CD4-positive, alpha-beta T cell treated with Interleukin-1 beta for 1 hour (primary cell): Measurements from ENCODE around the gene EXOSC10.
A peak's percentile ranks its signal among the peaks of the same experiment; 100 is the strongest.
"Not testable (repeated sequence)": the region's sequence is repeated elsewhere in the genome, so short reads cannot be mapped to it uniquely, and the experiment has no call there.

Source experiments
- DNase-seq, 2 donors: peaks; one replicate each; pipeline ENCODE4 v3.0.0-alpha.2; 2020 to 2022

The EXOSC10 gene

DNA sequence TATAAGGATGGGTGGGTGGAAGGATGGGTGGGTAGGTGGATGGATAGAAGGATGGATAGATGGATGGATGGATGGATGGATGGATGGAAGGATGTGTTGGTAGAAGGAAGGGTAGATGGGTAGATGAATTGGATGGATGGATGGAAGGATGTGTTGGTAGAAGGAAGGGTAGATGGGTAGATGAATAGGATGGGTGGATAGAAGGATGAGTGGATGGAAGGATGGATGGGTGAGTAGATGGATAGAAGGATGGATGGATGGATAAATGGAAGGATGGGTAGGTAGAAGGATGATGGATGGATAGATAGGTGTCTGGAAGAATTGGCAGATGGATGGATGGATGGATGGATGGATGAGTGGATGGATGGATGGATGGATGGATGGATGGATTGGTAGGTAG is 58.6 kb downstream of the EXOSC10 start:
- DNase-seq, result no peak

DNA sequence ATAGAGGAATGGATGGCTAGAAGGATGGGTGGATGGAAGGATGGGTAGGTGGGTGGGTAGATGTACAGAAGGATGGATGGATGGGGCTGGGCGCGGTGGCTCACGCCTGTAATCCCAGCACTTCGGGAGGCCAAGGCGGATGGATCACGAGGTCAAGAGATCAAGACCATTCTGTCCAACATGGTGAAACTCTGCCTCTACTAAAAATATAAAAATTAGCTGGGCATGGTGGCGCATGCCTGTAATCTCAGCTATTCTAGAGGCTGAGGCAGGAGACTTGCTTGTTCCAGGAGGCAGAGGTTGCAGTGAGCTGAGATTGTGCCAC is 59.6 kb downstream of the EXOSC10 start:
- DNase-seq, result not testable (repeated sequence)

DNA sequence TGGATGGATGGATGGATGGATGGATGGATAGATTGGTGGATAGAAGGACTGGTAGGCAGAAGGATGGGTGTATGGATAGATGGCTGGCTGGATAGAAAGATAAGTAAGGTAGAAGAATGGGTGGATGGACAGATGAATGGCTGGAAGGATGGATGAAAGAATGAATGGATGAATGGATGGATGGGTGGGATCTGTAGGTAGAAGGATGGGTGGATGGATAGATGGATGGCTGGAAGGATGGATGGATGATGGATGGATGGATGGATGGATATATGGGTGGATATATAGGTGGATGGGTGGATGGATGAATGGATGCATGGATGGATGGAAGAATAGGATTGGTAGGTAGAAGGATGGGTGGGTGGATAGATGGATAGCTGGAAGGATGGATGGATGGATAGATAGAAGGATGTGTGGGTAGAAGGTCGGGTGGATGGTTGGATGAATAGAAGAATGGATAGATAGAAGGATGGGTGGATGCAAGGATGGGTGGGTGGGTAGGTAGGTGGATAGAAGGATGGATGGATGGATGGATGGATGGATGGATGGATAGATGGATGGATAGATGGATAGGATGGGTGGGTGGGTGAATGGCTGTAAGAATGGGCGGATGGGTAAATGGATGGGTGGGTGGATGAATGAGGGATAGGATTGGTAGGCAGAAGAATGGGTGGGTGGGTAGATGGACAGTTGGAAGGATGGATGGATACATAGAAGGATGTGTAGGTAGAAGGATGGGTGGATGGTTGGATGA is 60.1 kb downstream of the EXOSC10 start:
- DNase-seq, result no peak

DNA sequence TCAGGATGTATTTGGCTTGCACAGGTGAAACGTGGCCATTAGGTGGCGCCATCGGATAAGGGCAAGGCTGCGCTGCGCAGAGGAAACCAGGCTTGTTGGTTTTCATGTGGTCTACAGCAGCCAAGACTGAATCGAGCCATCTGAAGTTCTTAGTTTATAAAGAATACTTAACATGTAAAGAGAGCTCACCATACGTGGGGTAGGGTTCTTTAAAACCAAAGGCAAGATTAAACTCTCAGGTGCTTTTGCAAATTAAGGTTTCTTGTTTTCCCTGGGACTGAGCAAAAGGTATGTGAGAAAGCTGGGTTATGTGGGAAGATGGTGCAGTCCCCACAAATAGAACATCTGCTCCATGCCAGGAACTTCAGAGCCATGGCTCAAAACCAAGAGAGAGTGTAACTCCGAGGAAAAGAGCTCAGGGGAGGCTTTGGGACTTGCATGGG is 61.9 kb downstream of the EXOSC10 start:
- DNase-seq, result peak; percentile 86 to 89

DNA sequence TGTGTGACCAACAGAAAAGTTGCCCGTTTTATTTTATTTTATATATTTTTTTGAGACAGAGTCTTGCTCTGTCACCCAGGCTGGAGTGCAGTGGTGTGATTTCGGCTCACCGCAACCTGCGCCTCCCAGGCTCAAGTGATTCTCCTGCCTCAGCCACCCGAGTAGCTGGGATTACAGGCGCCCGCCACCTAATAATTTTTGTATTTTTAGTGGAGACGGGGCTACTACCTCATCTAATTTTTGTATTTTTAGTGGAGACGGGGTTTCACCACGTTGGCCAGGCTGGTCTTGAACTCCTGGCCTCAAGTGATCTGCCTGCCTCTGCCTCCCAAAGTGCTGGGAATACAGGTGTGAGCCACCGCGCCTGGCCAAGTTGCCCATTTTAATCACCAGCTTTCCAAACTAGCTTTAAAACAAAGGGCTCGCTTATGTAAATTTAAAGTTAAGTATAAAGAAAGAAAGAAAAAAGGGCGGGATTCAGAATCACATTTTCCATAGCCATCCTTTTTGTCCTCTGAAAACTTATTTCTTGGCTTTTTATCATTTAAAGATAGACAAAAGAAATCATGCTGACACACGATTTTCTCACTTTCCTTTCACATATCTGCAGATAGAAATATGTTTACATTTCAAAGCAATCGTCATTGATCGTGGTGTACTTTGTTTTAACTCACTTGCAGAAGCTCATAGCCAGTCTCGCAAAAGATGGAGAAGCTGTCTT is 62.5 kb downstream of the EXOSC10 start:
- not testable (repeated sequence) for DNase-seq

DNA sequence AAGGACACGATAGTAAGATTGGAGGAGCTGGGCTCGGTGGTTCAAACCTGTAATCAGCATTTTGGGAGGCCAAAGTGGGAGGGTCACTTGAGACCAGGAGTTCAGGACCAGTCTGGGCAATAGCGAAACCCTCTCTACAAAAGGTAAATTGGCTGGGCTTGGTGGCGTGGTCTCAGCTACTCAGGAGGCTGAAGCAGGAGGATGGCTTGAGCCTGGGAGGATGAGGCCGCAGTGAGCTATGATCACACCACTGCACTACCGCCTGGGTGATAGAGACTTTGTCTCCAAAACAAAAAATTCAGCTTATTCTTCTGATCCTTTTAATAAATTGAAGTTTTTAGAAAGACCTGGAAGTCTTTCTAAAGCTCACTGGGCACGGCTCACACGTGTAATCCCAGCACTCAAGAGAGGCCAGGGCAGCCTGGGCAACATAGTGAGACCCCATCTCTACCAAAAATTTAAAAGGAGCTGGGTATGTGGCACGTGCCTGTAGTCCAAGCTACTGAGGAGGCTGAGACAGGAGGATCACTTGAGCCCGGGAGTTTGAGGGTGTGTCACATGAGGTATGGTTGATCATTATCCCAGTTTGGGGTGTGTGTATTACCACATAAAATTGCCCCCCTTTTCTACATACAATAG is 67.9 kb downstream of the EXOSC10 start:
- no peak for DNase-seq

DNA sequence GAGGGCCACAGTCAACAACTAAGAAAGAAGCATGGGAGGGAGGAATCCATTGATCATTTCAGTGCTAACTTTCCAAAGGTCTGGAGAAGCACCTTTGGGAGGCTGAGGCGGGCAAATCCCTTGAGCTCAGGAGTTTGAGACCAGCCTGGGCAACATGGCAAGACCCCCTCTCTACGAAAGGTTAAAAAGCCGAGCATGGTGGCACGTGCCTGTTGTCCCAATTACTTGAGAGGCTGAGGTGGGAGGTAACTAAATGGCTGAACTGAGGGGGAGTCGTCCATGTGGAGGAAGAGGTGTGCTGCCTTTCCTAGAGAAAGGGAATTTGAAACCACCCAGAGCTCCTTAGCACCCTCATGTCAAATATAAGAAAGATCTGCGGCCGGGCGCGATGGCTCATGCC is 68.8 kb downstream of the EXOSC10 start:
- no peak for DNase-seq

DNA sequence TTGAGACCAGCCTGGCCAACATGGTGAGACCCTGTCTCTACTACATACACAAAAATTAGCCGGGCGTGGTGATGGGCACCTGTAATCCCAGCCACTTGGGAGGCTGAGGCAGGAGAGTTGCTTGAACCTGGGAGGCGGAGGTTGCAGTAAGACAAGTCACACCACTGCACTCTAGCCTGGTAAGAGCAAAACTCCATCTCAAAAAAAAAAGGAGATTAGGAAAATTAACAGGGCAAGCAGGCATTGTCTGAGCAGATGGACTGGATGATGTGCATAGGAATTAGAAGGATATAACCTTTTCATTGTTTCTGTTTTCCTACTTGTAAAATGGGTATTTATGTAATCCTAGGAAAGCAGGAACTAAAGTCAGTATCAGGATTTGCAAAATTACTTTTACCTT is 71.7 kb downstream of the EXOSC10 start:
- DNase-seq, result no peak

DNA sequence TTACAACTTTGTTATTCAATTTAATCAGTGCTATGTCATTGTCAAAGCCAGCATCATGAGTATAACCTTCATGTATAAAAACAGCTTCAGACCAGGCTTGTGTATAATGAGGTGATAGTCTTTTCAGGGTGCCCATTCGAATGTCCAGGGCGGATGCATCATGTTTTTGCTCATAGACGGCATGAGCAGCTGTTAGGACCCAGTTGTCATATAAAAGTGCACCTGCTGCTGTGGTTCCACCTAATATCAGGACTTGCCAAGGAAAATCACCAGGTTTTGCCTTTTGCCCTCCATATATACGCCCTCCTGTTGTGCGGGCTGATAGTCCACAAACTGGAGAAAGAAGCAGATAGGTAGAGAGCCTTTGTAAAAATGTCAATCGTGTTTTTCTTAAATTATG is 72.4 kb downstream of the EXOSC10 start:
- DNase-seq, result no peak

DNA sequence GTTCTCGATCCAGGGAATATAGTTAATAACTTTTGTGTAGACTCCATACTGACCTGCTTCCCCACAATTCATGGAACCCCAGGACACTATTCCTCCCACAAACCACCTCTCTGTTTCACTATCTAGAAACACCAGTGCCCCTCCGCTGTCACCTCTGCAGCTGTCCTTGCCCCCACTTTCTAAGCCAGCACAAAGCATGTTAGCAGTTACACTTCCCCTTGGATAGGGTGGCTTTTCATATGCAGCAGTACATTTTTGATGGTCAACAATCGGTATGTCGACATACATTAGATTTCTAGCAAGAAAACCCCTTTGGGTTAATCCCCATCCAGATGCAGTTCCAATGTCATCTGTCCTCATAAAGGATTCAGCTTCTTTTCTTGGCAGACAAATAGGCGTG is 72.8 kb downstream of the EXOSC10 start:
- no peak for DNase-seq

DNA sequence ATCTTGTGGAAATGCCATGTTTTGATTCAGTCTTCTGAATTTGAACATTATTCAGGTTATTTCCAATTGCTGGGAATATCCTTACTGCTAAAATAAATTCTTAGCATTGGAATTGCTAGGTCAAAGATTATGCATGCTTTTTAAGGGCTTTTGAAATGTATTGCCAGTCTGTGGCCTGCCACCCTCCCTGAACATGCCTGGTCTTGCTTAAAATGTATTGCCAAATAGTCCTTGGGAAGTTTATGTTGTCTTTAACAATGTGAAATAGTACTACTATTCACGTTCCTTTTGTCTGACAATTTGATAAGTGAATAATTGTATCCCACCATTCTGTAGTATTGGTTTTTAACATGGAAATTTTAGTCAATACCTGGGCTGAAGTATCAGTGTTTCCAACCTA is 73.6 kb downstream of the EXOSC10 start:
- DNase-seq, result no peak

DNA sequence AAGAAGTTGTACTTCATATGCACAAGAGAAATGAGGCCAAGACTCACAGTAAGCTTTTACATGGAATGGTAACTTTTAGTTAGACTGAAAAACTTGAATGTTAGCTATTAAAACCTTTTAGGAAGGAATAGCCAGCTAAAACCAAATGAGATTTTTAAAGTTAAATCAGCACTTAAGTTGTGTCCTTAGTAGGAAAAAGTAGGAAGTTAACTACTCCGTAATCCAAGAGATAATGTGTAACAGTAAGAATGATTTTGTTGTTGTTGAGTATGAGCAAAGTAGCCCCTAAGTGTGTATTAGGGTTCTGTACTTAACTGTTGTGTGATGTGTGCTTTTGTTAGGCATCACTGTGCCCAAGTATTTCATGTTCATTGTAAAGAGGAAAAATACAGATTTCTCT is 74.1 kb downstream of the EXOSC10 start:
- no peak for DNase-seq

DNA sequence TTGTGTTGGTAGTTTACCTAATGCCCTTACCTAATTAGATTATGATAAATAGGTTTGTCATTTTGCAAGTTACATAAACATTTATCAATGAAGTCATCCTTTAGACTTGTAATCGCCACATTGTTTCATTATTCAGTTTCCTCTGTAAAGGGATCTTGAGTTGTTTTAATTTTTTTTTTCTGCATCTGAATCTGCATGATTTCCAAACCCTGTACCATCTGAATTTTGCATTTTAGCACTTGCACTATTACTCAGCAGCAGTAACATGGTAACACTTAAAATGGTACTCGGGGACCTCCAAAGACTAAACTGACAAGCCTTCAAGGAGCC is 74.8 kb downstream of the EXOSC10 start:
- DNase-seq, result no peak

DNA sequence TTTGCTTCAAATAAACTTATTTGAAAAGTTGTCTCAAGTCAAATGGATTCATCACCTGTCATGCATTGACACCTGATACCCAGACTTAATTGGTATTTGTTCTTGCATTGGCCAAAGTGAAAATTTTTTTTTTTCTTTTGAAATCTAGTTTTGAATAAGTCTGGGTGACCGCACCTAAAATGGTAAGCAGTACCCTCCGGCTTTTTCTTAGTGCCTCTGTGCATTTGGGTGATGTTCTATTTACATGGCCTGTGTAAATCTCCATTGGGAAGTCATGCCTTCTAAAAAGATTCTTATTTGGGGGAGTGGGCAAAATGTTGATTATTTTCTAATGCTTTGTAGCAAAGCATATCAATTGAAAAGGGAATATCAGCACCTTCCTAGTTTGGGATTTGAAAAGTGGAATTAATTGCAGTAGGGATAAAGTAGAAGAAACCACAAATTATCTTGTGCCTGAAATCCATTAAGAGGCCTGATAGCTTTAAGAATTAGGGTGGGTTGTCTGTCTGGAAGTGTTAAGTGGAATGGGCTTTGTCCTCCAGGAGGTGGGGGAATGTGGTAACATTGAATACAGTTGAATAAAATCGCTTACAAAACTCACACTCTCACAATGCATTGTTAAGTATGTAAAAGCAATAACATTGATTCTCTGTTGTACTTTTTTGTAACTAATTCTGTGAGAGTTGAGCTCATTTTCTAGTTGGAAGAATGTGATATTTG is 75.4 kb downstream of the EXOSC10 start:
- no peak for DNase-seq

DNA sequence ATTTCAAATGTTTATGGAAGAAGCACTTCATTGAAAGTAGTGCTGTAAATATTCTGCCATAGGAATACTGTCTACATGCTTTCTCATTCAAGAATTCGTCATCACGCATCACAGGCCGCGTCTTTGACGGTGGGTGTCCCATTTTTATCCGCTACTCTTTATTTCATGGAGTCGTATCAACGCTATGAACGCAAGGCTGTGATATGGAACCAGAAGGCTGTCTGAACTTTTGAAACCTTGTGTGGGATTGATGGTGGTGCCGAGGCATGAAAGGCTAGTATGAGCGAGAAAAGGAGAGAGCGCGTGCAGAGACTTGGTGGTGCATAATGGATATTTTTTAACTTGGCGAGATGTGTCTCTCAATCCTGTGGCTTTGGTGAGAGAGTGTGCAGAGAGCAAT is 76.5 kb downstream of the EXOSC10 start:
- no peak for DNase-seq

DNA sequence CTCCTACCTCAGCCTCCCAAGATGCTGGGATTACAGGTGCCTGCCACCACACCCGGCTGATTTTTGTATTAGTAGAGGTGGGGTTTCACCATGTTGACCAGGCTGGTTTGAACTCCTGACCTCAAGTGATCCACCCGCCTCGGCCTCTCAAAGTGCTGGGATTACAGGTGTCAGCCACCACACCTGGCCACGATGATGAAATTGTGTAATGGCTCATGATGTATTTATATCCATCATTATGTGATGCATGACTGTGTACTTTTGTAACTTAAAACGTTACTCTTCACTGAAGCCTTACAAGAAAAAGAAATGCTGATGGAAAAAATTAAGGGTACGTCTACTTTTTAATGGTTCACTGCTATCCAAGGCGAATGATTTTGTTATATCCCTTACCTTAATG is 79.7 kb downstream of the EXOSC10 start:
- no peak for DNase-seq

DNA sequence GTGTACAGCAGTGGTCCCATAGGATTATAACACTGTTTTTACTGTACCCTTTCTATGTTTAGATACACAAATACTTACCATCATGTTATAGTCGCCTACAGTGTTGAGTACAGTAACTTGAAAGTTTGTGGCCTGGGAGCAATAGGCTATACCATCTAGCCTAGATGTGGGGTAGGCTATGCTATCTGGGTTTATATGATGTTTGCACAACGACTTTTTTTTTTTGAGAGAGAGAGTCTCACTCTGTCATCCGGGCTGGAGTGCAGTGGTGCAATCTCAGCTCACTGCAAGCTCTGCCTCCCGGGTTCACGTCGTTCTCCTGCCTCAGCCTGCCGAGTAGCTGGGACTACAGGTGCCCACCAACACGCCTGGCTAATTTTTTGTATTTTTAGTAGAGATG is 80.3 kb downstream of the EXOSC10 start:
- DNase-seq, result not testable (repeated sequence)
